Measurements from ENCODE around the gene SH2D6.

SH2D6 gene

GRCh38 chr2:85458601-85459563 lies 40.4 kb downstream of the SH2D6 start:
- Histone ChIP-seq H3K27ac (no peak overlapping the region), H3K27me3 (replicated peaks) (no peaks in the 10 kb centered on the region), H3K36me3 (replicated peaks) (no peaks in the 10 kb centered on the region), H3K4me3 (ENCODE audit: low read depth, low read length) (no peak overlapping the region)
- TF ChIP-seq CTCF (IDR thresholded peaks at IDR 0.05; ENCODE audit: low read depth, low read length, missing control alignments) = no peak
- in situ Hi-C loops (cut with HindIII; ENCODE audit: low pct_ligation_motif_present, low sequenced_read_pairs) = no loop called here
- DNase-seq = no peak

GRCh38 chr2:85459771-85460170 lies 41.3 kb downstream of the SH2D6 start:
- no peak overlapping the region for H3K4me3 ChIP-seq (ENCODE audit: low read depth, low read length)
- DNase-seq = no peak
- H3K27me3 ChIP-seq (replicated peaks) = no peaks in the 10 kb centered on the region
- in situ Hi-C loops (cut with HindIII; ENCODE audit: low pct_ligation_motif_present, low sequenced_read_pairs) = no loop called here
- H3K27ac ChIP-seq = no peak overlapping the region
- no peaks in the 10 kb centered on the region for H3K36me3 ChIP-seq (replicated peaks)
- no peak for TF ChIP-seq CTCF (IDR thresholded peaks at IDR 0.05; ENCODE audit: low read depth, low read length, missing control alignments)

- no peak for TF ChIP-seq CTCF (IDR thresholded peaks at IDR 0.05; ENCODE audit: low read depth, low read length, missing control alignments)
- Histone ChIP-seq H3K27ac (no peak overlapping the region), H3K36me3 (replicated peaks) (no peaks in the 10 kb centered on the region), H3K27me3 (replicated peaks) (no peaks in the 10 kb centered on the region), H3K4me3 (ENCODE audit: low read depth, low read length) (no peak overlapping the region)
- in situ Hi-C loops (cut with HindIII; ENCODE audit: low pct_ligation_motif_present, low sequenced_read_pairs) = no loop called here
- DNase-seq = no peak
Observed at GRCh38 chr2:85462322-85462721, 43.8 kb downstream of the SH2D6 start.

- H3K36me3 ChIP-seq (replicated peaks) = no peaks in the 10 kb centered on the region
- H3K27ac ChIP-seq = no peak overlapping the region
- DNase-seq = no peak
- H3K27me3 ChIP-seq (replicated peaks) = no peaks in the 10 kb centered on the region
- in situ Hi-C loops (cut with HindIII; ENCODE audit: low pct_ligation_motif_present, low sequenced_read_pairs) = no loop called here
- H3K4me3 ChIP-seq (ENCODE audit: low read depth, low read length) = no peak overlapping the region
- no peak for TF ChIP-seq CTCF (IDR thresholded peaks at IDR 0.05; ENCODE audit: low read depth, low read length, missing control alignments)
Observed at GRCh38 chr2:85468096-85468703, 49.7 kb downstream of the SH2D6 start.

GRCh38 chr2:85468704-85469349 lies 50.3 kb downstream of the SH2D6 start:
- no peaks in the 10 kb centered on the region for H3K27me3 ChIP-seq (replicated peaks)
- H3K4me3 ChIP-seq (ENCODE audit: low read depth, low read length) = no peak overlapping the region
- H3K36me3 ChIP-seq (replicated peaks) = no peaks in the 10 kb centered on the region
- no peak for TF ChIP-seq CTCF (IDR thresholded peaks at IDR 0.05; ENCODE audit: low read depth, low read length, missing control alignments)
- H3K27ac ChIP-seq = no peak overlapping the region
- in situ Hi-C loops (cut with HindIII; ENCODE audit: low pct_ligation_motif_present, low sequenced_read_pairs) = no loop called here
- no peak for DNase-seq
